GM12891 (cell line): ENCODE results near the gene KAT7.

ENCODE experiments used
- PAX5 ChIP-seq: IDR thresholded peaks from 2 replicates; pipeline ENCODE4 v1.6.1; 2011; ENCODE audit warnings: low read length, moderate library complexity, mild to moderate bottlenecking; ENCODE audit not compliant: insufficient read depth, severe bottlenecking
- POLR2A ChIP-seq: IDR thresholded peaks from 2 replicates; pipeline ENCODE4 v1.6.1; 2011; ENCODE audit warnings: low read depth, low read length, control low read depth
- POLR2AphosphoS5 ChIP-seq: IDR thresholded peaks from 2 replicates; pipeline ENCODE4 v1.6.1; 2011; ENCODE audit warnings: low read depth, low read length, control low read depth
- TAF1 ChIP-seq: IDR thresholded peaks from 2 replicates; pipeline ENCODE4 v1.6.1; 2011; ENCODE audit warnings: low read depth, low read length, control low read depth

DNA sequence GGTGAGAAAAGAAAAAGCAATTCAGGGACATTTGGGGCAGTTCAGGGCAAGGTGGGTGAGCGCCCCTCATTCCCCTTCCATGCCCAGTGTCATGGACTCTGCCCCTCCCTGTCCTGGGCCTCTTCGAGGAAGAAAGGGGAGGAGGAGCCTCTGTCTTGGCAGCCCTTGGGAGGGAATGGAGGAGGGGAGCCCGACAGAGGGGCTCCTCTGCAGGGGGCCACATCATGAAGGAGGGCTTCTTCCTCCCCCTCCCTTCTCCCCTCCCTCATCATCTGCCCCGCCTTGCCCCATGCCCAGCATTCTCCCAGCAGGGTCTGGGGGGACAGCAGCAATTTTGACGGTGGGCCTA lies 92.5 kb downstream of the KAT7 start:
- TF ChIP-seq TAF1, result no peak
- TF ChIP-seq POLR2A, result no peak
- no peak for TF ChIP-seq POLR2AphosphoS5
- no peak for TF ChIP-seq PAX5
